GM18517 (cell line): ENCODE data around the gene SMG6.

Source experiments
- ATAC-seq: cut with Tn5 transposase; IDR thresholded peaks from one replicate; pipeline ENCODE4 v1.9.1; 2021; ENCODE audit warnings: mild to moderate bottlenecking, moderate library complexity; ENCODE audit not compliant: unreplicated experiment

Gene SMG6

DNA sequence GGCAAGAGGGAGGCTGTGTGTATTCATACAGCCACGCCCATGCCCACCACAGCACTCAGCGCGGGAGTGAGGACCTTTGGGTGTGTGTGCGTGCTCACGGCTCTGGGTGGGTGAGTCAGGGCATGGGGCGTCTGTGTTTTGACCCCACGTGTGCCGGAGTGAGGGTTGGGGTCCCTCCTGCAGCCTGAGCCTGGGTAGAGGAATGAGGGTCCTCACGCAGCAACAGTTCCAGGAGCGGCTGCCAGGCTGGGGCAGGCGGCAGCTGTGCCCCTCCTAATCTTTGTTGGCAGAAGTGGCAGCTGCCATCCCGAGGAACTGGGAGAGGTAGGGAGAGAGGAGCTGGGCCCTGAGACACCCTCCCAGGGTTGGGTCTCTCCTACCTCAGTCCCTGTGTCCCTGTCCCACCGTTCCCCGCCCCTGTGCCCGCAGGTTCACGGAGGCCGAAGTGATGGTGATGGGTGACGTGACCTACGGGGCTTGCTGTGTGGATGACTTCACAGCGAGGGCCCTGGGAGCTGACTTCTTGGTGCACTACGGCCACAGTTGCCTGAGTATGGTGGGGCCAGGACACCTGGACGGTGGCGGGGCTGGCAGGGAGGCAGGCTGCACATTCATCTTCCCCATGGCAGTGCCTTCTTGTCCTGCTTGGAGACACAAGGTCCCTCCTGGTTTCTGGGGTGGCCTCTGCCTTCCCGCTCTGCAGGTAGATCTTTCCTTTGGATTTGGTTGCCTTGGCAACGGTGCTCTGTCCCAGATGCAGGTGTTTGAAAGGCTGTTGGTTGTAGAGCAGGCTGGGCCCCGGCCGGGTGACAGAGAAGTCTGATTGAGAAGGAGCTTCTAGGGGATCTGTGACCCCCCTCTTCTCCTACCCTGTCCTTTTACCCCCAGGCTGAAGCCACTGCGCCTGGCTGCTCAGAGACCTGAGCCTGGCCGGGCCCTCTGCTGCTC lies 267.8 kb downstream of the SMG6 start:
- no peak for ATAC-seq

DNA sequence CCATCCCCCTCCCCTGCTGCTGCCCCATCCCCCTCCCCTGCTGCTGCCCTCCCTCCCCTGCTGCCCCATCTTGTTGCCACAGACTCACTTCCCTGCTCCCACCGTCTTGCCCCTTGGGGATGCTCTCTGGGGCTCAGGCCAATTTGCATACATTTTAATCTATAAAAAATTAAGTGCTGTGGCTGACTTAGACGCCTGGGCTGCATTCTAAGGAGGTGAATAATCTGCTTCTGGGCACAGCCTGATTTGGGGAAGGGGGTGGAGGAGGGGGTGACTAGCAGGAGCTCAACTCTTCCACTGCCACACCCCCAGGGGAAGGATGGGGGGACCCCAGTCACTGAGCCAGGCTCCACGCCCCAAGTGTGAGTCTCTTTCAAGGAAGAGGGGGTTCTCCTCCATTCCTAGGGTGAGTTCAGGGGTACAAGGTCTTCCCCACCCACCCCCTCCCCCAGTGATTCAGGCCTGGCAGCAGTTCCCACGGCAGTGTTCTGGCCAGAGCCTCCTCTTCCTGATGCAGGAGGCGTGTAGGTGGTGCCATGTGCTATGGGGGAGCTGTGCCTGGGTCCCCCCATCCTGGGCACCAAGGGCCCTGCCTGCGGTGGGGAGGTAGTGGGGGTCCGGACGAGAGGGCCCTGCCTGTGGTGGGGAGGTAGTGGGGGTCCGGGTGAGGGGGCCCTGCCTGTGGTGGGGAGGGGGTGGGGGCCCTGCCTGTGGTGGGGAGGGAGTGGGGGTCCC lies 268.6 kb downstream of the SMG6 start:
- no peak for ATAC-seq

DNA sequence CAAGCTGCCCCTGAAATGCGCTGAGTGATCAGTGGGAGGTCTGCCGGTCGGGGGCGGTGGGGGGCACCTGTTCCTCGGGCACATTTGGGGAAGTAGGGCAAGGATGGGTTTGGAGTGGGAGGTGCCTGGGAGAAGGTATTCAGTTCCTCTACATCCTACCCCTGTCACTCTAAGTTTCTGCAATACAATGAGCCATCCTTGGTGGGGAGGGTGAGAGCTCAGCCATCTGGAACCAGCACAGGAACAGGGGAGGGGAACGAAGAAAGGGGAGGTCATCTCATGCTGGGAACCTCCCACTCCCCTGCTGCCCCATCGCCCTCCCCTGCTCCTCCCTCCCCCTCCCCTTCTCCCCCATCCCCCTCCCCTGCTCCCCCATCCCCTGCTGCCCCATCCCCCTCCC lies 269.4 kb downstream of the SMG6 start:
- ATAC-seq, result no peak

DNA sequence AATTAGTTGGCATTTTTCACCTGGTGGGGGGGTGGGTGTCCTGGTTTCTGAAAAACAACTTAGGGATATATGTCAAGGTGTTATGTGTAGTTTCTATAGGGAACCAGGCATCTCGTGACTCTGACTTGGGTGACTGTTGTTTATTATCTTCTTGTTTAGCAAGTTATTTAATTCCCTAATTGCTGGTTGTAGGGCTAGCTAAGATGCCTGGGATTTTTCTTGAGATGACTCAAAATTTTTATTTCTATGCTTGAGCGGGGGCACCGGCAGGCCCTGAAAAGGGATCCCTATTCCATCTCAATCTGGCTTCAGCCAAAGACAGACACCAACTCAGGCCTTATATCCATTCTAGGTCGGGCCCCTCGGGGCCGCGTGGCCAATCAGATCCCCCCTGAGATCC lies 270.4 kb downstream of the SMG6 start:
- ATAC-seq, result no peak

DNA sequence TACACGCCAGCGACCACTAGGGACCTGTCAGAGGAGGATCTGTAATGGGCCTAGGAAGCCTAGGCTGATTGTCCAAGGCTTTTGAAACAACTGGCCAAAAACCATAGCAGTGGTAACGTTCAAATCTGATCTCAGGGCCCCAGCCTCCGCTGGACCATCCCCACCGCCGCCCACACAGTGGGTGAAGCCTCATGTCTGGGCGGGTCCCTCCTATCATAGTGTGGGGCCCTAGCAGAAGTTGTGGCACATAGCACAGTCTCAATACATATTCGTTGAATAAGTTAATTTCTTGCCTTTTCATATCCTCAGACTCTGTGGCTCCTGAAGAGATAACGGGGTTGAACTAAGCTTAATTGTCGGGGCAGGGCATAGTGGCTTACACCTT lies 272.8 kb downstream of the SMG6 start:
- ATAC-seq, result peak; percentile 17

DNA sequence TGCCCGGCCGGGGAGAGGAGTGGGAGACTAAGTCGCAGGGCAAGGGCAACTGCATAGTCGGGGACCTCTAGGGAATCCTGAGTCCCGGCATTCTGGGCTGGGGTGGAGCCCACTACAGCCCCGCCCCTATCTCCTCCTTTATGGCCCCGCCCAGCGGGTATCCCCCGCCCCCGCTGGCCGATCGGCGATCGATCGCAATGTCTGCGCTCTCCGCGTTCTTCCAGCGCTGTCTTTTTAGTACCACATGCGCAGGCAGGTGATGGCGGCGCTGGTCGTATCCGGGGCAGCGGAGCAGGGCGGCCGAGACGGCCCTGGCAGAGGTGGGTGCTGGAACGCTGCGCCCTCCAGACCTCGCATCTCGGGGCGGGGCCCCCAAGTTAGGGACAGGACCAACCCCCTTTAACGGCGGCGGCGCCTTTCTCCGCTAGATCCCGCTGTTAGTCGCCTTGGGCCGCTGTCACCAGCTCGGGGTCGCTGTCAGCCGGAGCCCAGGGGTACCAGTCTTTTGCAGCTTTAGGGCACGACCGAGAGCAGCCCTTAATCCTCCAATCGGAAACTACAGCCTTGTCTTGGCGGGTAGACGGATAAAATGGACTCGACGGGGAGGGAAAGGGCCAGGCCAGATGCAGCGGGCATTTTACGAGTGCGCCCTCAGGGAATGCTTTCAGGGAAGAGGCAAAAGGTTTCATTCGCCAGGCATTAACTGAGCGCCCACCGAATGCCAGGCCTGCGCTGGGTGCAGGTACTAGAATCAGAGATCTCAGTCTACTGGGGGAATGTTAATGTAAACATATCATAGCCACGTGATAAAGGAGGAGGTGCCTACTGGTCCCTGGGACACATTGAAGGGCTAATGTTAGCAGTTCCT lies 273.4 kb downstream of the SMG6 start, which contains the start of gene DPH1:
DPH1 (plus strand) TSS at position 243 of the 868 bp plus-strand sequence; CDS start at position 260, 17 bp downstream.
- ATAC-seq, result peak; percentile 74

DNA sequence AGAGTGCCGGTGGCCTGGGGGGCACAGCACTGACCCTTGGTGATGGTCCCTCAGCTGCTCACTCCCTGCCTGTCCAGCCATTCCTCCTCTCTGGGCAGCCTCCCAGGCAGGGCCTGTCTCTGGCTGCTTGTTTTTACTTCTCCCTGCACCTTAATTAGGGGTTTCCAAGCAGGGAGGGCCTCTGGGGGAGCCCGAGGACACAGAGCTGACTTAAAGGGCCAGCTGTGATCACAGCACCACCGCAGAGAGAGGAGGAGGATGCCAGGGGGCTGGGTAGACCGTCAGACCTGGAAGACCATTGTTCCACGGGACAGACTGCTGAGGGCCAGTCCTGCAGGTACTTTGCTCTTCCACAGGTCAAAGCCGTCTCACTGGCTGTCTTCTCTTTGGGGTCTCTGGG lies 274.8 kb downstream of the SMG6 start:
- no peak for ATAC-seq

DNA sequence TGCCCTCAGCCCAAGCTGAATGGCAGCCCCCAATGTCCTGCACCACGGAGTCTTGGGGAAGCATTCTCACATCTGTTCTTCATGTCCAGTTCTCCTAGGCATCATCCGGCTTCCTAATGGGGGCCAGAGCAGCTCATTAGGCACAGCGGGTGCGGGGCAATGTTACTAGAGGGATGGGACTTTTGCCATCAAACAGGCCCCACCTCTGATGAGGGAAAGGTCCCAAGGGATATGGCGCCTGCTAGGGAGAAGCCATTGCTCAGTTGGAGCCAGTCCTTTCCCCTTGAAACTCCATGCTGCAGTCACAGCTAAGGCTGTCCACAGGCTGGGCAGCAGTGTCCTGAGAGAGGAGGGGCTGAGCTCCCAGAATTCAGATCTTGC lies 275.4 kb downstream of the SMG6 start:
- no peak for ATAC-seq

DNA sequence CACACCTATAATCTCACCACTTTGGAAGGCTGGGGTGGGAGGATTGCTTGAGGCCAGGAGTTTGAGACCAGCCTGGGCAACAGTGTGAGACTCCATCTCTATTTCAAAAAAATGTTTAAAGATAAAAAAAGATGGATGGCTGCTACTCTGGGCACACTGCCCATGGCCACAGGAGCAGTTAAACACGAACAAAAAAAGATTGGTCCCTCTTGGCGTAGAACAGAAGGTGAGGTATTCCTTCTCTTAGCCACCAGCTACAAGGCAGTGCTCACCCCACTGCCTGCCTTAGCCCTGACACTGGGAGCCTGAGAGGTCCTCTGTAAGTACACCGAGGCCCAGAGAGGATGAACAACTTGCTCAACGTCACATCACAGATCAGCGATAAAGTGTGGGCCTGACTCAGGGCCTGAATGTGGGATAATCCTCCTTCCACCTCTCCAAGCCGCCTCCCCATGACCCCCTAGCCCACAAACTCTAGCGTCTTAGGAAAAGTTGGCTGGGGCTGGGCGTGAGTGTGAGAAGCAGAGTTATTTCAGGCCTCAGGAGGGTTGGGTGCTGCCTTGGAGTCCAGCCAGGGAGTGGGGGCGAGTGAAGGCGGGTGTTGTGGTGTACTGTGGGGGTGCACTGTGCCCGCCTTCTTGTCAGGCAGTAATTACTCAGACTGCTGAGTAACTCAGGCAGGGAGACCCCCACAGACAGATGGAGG lies 275.9 kb downstream of the SMG6 start:
- ATAC-seq, result no peak

DNA sequence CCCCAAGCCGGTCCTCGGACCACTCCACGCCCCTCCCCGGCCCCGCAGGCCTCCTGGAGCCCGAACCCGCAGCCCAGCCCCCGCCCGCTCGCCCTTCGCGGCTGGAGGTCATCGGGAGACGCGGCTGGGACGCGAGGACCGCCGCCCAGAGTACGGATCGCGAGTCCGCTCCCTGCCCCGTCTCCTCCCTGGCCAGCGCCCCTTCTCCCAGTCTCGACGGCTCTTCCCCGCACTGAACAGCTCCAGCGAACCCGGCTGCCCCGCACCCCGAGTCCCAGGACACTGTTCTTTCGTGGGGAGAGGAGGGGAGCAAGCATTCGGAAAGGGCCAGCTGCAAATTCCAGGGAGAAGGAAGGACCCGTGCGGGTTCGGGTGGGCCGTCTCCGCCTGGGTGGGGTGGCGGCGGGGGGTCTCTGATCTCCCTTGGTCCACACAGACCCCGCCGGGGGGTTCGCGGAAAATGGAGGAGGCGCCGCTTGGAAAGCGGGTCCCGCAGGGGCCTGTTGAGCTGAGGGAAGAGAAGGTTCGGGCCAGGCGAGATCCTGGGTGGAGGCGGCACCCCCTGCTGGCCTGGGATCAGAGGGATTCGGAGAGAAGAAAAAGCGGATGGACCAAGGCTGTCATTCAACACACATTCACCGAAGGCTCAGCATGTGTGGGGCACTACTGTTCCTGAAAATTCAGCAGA lies 277.8 kb downstream of the SMG6 start:
- ATAC-seq, result no peak

DNA sequence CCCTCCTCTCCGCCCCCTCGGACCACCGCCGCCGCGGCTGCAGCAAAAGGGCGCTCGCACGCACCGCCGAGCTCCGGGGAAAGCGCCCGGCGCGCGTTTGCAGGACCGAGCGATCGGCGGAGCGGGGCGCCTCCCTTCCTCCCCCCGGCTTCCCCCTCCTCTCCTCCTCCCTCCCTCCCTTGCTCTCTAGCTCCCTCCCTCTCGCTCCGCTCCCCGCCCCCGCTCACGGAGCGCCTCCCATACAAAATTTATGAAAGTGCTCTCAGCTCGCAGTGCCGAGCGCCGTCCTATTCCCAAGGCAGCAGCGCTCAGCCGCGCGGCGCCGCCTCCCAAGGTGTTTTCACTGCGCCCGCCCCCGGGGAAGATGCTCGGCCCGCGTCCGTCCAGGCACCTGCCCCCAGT lies 278.4 kb downstream of the SMG6 start, which contains the start of gene RTN4RL1:
RTN4RL1 (minus strand) TSS at position 115 of the 402 bp plus-strand sequence. CDS start 469 bp downstream, outside the sequence.
- no peak for ATAC-seq

DNA sequence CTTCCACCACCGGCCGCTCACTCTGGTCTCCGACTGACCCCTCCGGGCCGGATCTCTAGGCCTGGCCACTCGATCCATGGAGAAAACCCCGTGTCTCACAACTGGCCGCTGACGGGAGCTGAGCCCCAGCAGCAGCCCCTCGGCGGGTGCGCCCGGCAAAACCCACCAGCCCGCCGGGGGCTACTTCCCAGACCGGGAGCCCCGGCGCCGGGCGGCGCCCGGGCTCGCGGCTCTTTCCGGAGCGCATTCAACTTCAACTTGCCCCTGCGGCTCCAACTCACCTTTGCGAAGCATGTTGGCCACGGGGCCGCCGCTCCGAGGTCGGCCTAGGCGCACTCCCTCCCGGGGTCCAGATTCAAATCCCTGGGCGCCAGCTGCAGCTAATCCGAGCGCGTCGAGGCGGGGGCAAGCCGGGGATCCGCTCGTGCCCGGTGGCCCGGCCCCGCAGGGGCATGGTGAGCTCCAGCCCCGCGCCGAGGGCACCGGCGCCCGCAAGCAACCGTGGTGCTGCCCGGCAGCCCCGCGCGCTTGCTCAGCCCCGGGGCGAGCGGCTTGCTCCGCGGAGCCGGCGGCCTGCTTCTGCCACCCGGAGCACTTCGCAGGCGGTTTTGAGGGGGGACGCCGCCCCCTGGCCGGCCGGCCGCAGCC lies 278.9 kb downstream of the SMG6 start:
- ATAC-seq, result no peak

DNA sequence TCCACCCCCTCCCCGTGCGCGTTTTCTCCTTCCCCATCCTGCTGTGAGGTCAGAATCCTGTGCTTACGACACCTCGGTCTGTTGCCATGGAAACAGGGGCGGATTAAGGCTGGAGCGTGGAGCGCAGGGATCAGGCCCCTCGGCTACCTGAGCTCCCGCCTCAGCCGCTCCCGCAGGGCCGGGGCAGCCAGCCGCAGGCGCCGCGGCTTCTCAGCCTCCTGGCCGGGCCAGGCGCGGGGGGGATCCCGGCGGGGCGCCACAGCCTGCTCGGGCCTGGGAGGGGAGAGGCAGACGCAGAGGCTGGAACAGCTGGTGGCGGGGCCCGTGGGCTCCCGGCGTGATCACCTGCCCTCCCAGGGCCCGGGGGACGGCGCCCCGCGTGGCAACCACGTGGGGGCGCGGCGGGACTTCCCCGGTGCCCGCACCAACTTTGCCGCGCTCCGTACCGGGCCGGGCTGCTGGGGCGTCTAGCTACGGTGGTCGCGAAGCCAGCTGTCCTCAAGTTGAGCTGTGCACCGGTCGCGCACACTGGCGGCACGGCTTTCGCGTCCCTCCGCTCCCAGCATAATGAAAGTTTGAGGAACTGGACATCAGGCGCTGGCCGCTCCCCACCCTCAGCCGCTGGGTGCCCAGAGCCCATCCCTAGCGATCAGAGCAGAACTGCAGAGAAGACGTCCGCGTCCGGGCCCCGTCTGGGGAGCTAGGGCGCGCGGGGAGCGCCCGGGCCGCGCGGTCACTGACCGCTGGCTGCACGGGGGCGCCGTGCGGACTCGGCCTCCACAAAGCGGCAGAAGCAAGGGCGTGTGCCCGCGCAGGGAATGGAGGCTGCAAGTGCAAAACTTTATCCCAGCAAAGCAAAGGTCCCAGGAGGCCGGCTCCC lies 279.7 kb downstream of the SMG6 start:
- no peak for ATAC-seq

DNA sequence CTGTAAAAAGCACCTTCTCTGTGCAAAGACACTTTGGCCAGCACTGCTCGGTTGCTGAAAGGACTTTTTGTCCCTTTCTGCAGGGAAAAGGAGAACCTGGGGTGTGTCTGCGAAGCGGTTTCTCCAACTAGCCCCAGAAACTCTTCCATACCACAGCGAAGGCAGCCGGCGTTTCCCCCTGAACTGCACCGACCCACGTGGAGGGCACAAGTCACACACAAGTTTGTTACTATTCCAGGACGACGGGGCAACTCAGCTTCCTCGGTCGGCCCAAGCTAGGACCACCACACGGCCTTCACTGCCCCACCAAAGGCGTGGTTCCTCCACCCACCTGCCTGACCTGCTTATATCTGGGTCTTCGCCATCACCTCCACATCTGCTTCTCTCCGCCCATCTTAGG lies 280.3 kb downstream of the SMG6 start:
- ATAC-seq, result no peak

DNA sequence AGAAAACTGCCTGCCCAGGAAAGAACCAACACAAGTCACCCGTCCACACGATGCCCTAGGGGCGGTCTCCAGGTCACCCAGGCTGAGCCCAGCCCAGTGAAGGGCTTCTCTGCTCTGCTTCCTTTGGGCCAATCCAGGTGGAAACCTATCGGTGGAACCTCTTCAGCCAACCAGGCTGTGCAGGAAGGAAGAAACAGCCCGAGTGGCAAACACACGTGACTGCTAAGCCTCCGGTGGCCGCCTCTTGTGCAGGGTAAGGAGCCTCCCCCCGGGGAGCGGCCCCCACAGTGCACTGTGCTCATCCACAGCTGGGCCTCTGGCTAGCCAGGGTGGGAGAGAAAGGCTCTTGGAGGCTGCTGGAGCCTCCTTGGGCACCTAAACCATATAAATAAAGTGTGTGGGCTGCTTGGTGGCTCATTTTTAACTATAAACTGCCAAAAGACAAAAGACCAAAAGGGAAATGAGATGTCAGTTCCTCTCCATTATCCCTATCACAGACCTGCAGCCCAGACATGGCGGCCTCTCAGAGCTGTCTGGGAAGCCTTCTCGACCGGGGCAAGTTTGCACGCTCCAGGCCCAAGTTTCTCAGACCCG lies 280.8 kb downstream of the SMG6 start:
- ATAC-seq, result no peak

DNA sequence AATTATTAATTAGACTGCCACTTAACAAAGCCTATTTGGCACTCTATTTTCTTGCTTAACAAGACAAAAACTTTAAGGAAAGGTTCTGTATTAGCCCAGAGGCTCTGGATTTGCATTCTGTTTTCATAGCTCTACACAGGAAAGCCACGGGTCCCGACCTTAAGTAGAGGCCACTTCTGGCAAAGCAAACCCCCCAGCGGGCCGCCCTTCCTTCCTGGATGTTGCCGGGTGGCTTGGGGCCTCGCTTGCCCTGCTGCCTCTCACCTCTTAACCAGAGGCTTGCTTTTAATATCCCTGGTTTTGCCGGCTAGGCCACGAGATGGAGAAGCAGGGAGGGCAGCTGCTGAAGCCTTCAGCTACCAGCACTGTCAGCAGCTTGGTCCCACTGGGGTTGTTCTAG lies 282.9 kb downstream of the SMG6 start:
- no peak for ATAC-seq

DNA sequence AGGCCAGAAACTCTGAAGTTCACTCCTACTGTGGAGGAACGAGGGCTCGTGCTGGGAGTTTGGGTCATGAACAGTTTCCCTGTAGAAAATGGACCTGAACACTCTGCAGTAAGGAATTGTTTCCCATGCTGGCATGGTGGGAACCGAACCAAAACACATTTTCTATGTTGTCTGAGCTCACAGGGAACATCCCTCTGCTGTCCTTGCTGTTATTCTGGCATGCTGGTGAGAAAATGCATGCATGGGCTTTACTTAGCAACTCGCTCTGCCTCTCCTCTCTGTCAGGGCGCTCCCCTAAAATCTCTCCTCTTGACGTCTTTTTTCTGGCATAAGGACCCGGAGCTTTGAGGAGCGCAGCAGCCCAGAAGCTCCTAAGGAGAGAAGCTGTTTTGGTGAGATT lies 283.9 kb downstream of the SMG6 start:
- ATAC-seq, result no peak
